ENCODE measurements around the gene PRR13. TPM values are rescaled to one million over a fixed set of nuclear protein-coding genes. Genes with fewer than 3 reads are reported as not detected.
A peak's percentile ranks its signal among the peaks of the same experiment; 100 is the strongest.

The PRR13 gene
- total and polyA plus RNA-seq, 2 of the 13 experiments (the other 11 are each of a cell fraction or from before 2014, with no cell fraction given), result 65.0 to 102 TPM

DNA sequence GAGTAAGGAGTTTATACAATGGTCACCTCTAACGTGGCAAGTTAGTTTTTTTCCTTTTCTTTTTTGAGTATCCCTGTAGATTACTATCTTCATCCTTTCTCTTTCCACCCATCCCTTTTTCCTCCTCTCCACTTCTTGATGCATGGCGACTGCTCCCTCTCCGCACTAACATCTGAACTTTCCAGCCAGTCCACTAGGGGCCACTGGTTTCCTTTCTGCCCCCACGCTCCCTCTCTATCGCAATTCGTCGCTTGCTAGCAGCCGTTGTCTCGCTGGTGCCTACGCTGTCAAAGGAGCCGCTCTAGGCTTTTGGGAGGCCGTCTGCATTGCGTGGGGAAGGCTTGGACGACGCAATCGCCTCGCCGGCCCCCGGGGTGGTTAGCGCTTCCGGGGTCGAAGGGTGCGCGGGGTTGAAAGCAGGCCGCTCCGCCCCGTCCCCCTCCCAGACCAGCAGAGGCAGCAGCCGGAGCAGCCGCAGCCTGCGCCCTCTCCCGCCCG lies 10.2 kb downstream of the PRR13 start, which contains the start of gene PCBP2 (continued):
- TF ChIP-seq, protein P1, sequence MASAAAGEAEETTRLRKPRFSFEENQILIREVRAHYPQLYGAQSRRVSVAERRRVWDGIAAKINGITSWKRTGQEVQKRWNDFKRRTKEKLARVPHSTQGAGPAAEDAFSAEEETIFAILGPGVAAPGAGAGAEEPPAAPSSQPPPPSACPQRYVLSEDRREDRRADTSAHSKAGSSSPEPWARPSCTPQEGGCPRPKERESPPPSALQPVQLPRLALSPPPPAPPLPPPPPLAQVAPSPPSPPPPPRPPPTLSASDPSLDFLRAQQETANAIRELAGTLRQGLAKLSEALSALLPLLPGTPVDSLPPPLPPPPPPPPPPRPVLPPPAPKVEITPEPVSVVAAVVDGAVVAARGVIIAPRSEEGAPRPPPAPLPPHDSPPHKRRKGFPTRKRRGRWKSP (CRISPR knock-in tag; IDR thresholded peaks at IDR 0.05), result peak; percentile 80
- TF ChIP-seq, protein P2, sequence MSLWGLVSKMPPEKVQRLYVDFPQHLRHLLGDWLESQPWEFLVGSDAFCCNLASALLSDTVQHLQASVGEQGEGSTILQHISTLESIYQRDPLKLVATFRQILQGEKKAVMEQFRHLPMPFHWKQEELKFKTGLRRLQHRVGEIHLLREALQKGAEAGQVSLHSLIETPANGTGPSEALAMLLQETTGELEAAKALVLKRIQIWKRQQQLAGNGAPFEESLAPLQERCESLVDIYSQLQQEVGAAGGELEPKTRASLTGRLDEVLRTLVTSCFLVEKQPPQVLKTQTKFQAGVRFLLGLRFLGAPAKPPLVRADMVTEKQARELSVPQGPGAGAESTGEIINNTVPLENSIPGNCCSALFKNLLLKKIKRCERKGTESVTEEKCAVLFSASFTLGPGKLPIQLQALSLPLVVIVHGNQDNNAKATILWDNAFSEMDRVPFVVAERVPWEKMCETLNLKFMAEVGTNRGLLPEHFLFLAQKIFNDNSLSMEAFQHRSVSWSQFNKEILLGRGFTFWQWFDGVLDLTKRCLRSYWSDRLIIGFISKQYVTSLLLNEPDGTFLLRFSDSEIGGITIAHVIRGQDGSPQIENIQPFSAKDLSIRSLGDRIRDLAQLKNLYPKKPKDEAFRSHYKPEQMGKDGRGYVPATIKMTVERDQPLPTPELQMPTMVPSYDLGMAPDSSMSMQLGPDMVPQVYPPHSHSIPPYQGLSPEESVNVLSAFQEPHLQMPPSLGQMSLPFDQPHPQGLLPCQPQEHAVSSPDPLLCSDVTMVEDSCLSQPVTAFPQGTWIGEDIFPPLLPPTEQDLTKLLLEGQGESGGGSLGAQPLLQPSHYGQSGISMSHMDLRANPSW (CRISPR knock-in tag; IDR thresholded peaks at IDR 0.05; ENCODE audit: borderline replicate concordance), result no peak
- TF ChIP-seq KMT2A (CRISPR knock-in tag; IDR thresholded peaks at IDR 0.05), result peak; percentile 55
- TF ChIP-seq ZC3H4 (CRISPR knock-in tag; IDR thresholded peaks at IDR 0.05; ENCODE audit: borderline replicate concordance), result no peak
- no peak for TF ChIP-seq SRF (IDR thresholded peaks at IDR 0.05; ENCODE audit: low read depth, low read length)
- TF ChIP-seq CHD4 (IDR thresholded peaks at IDR 0.05; ENCODE audit: borderline replicate concordance, low read length), result no peak
- TF ChIP-seq THRA (CRISPR knock-in tag; IDR thresholded peaks at IDR 0.05; ENCODE audit: borderline replicate concordance), result peak; percentile 67; the same call in 1 of the 2 replicates
- 0 out of 2 replicates have a peak, but pooled peaks have one; percentile 52 for TF ChIP-seq ZFP37 (CRISPR knock-in tag; IDR thresholded peaks at IDR 0.05; ENCODE audit: borderline replicate concordance)
- TF ChIP-seq ZNF281 (CRISPR knock-in tag; IDR thresholded peaks at IDR 0.05; ENCODE audit: borderline replicate concordance), result peak; percentile 31; the same call in 1 of the 2 replicates
- TF ChIP-seq KLF9 (CRISPR knock-in tag; IDR thresholded peaks at IDR 0.05; ENCODE audit: low read depth), result no peak
- TF ChIP-seq CCAR2 (optimal IDR thresholded peaks at IDR 0.05; ENCODE audit: low read depth, low read length), result peak; percentile 97
- TF ChIP-seq ZMYM4 (CRISPR knock-in tag; IDR thresholded peaks at IDR 0.05), result peak; percentile 88
- TF ChIP-seq IRF1 (CRISPR knock-in tag; IDR thresholded peaks at IDR 0.05; ENCODE audit: low read depth), result no peak
- TF ChIP-seq PAX8 (CRISPR knock-in tag; IDR thresholded peaks at IDR 0.05; ENCODE audit: borderline replicate concordance), result no peak
- TF ChIP-seq NFE2L2 (IDR thresholded peaks at IDR 0.05; ENCODE audit: low read length), result no peak
- peak; percentile 98 for TF ChIP-seq XRCC5 (optimal IDR thresholded peaks at IDR 0.05; ENCODE audit: low read length)
- peak; percentile 59; the same call in 1 of the 2 replicates for TF ChIP-seq MIXL1 (CRISPR knock-in tag; IDR thresholded peaks at IDR 0.05)
- no peak for TF ChIP-seq ZNF260 (CRISPR knock-in tag; IDR thresholded peaks at IDR 0.05; ENCODE audit: borderline replicate concordance, low read depth)
- no peak for TF ChIP-seq NR2F6 (IDR thresholded peaks at IDR 0.05)
- peak; percentile 71; the same call in 1 of the 2 replicates for TF ChIP-seq NR2F6 (CRISPR knock-in tag; IDR thresholded peaks at IDR 0.05)
- TF ChIP-seq GATA4 (IDR thresholded peaks at IDR 0.05; ENCODE audit: borderline replicate concordance, low read depth), result no peak
- TF ChIP-seq NR3C1 (CRISPR knock-in tag; IDR thresholded peaks at IDR 0.05), result no peak

Measured in HepG2 (cell line).